Subcutaneous adipose tissue (tissue), 4 donors: Measurements from ENCODE around the gene RAD51B. TPM values are rescaled to one million over a fixed set of nuclear protein-coding genes. Genes with fewer than 3 reads are reported as not detected.

Source experiments
- CTCF ChIP-seq: fragments of 450-650 bp; IDR thresholded peaks from one replicate; pipeline ENCODE4 v1.5.1; 2016; ENCODE audit warnings: low read depth, mild to moderate bottlenecking, control low read depth, antibody characterized with exemption, moderate library complexity
- total RNA-seq, 4 donors: library from RNA; depleted of rRNA; stranded (reverse); fragments of >200 nt; gene quantifications; one replicate each; pipeline ENCODE4 v1.1.0, GENCODE V29; 2016

RAD51B gene
- total RNA-seq, 4 donors from 2014 or later: 9.7 to 24.1 (median 16.7) TPM

GRCh38 chr14:68111097-68111852, 291.7 kb downstream of the RAD51B start:
- TF ChIP-seq CTCF: no peak

GRCh38 chr14:68111853-68112270, 292.3 kb downstream of the RAD51B start:
- TF ChIP-seq CTCF: no peak

DNA sequence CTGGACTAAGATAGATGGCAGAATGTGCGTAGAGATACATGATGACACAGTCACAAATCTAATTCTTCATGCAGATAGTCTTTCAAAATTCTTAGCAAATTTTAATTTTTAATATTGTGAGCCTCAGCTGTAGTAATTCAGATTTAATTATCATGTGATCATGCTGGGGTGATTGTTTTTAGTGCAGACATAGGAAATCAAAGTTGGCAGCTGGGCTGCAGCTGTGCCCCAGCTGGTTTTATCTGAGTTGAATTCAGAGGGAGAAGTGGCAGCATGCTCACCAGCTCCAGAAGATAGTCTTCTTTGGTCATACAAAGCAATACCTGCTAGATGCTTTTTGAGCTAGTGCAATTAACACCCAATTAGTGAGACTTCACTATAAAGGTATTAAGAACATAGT, 292.9 kb downstream of the RAD51B start:
- no peak for TF ChIP-seq CTCF

- no peak for TF ChIP-seq CTCF
Measured at GRCh38 chr14:68113343-68113930, 293.9 kb downstream of the RAD51B start.

GRCh38 chr14:68122651-68123050, 303.1 kb downstream of the RAD51B start:
- TF ChIP-seq CTCF: no peak

DNA sequence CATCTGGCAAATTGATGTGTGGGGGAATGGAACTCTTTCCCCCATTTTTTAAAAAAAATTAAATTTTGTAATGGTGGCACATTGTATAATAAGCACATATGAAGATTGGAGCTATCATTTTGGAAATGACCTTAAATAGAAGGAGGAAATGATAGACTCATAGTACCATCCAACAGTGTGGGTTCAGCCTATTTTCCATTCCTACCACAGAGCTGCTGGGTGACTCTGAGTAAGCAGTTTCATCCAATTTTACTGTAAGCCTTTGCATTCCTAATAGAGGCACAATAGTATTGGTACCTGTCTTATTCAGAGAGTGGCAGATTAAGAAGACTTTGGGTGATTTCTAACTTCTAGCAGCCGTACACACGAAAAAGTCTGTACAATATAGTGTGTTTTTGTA, 304.5 kb downstream of the RAD51B start:
- no peak for TF ChIP-seq CTCF

GRCh38 chr14:68124979-68125731, 305.6 kb downstream of the RAD51B start:
- TF ChIP-seq CTCF: no peak
